ENCODE data around the gene SLC25A1.
"Not testable (repeated sequence)": the region's sequence is repeated elsewhere in the genome, so short reads cannot be mapped to it uniquely, and the experiment has no call there.

The SLC25A1 gene

GRCh38 chr22:19168088-19168890, 10.2 kb downstream of the SLC25A1 start:
- Histone ChIP-seq H3K4me1 (peaks cover 0 to 40% (median 33%) of the 10 kb centered on the region in 4 donors), H3K4me3 (no peak overlapping the region)
- no peak for TF ChIP-seq CTCF (IDR thresholded peaks at IDR 0.05)

DNA sequence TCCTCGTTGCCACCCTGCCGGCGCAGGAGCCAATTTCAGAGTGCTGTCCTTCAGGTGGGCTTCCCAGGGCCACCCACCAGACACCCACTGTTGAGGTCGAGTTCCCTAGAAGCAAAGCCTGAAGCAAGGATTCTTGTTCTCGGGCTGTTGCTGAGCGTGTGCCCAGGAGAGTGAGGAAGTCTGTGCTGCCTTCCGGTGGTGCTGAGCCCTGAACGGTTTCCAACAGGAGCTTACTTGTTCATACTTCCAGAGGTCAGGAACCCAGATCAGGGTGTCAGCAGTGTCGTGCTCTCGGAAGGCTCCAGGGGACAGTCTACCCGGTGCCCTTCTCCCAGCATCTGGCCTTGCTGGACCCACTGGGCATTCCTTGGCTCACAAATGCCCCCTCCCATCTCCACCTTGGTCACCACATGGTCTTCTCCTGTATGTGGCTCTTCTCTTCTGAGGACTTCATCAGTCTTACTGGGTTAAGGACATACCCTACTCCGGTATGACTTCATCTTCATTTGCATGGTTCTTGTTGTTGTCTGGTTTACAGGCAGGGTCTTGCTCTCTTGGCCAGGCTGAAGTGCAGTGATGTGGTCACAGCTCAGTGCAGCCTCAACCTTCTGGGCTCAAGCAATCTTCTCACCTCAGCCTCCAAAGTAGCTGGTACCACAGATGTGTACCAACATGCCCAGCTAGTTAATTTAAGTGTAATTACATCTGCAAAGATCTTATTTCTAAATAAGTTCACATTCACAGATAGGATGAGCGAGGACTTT, 11.2 kb downstream of the SLC25A1 start:
- peaks cover 0 to 59% of the 10 kb centered on the region in 2 donors for H3K27me3 ChIP-seq
- intact Hi-C loops (cut with DNase I; ENCODE audit: low total_unique reads), result no loop called here
- no peak for DNase-seq
- H3K4me1 ChIP-seq, result peaks cover 0 to 30% (median 24%) of the 10 kb centered on the region in 4 donors
- no peaks in the 10 kb centered on the region for H3K9me3 ChIP-seq
- TF ChIP-seq CTCF (IDR thresholded peaks at IDR 0.05), result no peak
- H3K27ac ChIP-seq, result no peak overlapping the region
- no peaks in the 10 kb centered on the region for H3K36me3 ChIP-seq
- no peak overlapping the region for H3K4me3 ChIP-seq

More at GRCh38 chr22:19168088-19168890, 10.2 kb downstream of the SLC25A1 start:
- Histone ChIP-seq H3K27me3 (peaks cover 0 to 54% of the 10 kb centered on the region in 2 donors), H3K9me3 (no peaks in the 10 kb centered on the region), H3K27ac (no peak overlapping the region), H3K36me3 (no peaks in the 10 kb centered on the region)
- intact Hi-C loops (cut with DNase I; ENCODE audit: low total_unique reads), result no loop called here
- DNase-seq, result no peak

GRCh38 chr22:19166421-19166820, 12.1 kb downstream of the SLC25A1 start:
- Histone ChIP-seq H3K27me3 (peaks cover 0 to 63% of the 10 kb centered on the region in 2 donors), H3K9me3 (no peaks in the 10 kb centered on the region), H3K27ac (no peak overlapping the region), H3K4me1 (peaks cover 0 to 24% (median 19%) of the 10 kb centered on the region in 4 donors), H3K4me3 (no peak overlapping the region), H3K36me3 (no peaks in the 10 kb centered on the region)
- intact Hi-C loops (cut with DNase I; ENCODE audit: low total_unique reads), result no loop called here
- no peak for TF ChIP-seq CTCF (IDR thresholded peaks at IDR 0.05)
- DNase-seq, result no peak

DNA sequence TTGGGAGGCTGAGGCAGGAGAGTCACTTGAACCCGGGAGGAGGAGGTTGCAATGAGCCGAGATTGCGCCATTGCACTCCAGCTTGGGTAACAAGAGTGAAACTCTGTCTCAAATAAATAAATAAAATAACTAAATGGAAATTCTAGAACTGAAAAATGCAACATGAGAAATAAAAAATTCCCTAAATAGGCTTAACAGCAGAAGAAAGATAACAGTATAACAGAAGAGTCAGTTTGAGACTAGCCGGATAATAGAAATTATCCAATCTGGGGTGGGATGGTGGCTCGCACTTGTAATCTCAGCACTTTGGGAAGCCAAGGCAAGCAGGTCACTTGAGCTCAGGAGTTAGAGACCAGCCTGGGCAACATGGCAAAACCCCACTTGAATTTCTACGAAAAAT, 14.1 kb downstream of the SLC25A1 start:
- H3K4me1 ChIP-seq, result peaks cover 0 to 8% (median 4%) of the 10 kb centered on the region in 4 donors
- H3K9me3 ChIP-seq, result no peaks in the 10 kb centered on the region
- H3K36me3 ChIP-seq, result no peaks in the 10 kb centered on the region
- DNase-seq, result no peak
- H3K27me3 ChIP-seq, result peaks cover 0 to 70% of the 10 kb centered on the region in 2 donors
- H3K27ac ChIP-seq, result no peak overlapping the region
- H3K4me3 ChIP-seq, result no peak overlapping the region
- intact Hi-C loops (cut with DNase I; ENCODE audit: low total_unique reads), result no loop called here
- no peak for TF ChIP-seq CTCF (IDR thresholded peaks at IDR 0.05)

- H3K27me3 ChIP-seq, result peaks cover 0 to 58% of the 10 kb centered on the region in 2 donors
- intact Hi-C loops (cut with DNase I; ENCODE audit: low total_unique reads); H3K4me3 ChIP-seq: not testable (repeated sequence)
Measured at GRCh38 chr22:19158649-19159048, 19.9 kb downstream of the SLC25A1 start.

DNA sequence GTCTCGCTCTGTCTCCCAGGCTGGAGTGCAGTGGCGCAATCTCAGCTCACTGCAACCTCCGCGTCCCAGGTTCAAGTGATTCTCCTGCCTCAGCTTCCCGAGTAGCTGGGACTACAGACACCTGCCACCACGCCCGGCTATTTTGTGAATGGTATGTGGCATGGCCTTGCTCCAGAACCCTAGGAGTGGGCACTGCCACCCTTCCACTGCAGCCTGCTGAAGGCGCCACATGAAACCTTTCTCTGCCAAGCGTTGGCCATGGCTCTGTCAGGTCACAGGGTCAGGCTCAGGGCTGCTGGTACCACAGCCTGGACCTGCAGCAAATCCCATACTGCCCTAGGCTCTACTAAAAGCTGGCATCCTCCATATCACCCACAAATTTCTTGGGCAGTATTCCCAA, 22.4 kb downstream of the SLC25A1 start:
- DNase-seq; H3K4me3 ChIP-seq; H3K36me3 ChIP-seq; intact Hi-C loops (cut with DNase I; ENCODE audit: low total_unique reads); H3K4me1 ChIP-seq; H3K9me3 ChIP-seq; H3K27ac ChIP-seq: not testable (repeated sequence)
- peaks cover 0 to 66% of the 10 kb centered on the region in 2 donors for H3K27me3 ChIP-seq

More at GRCh38 chr22:19158649-19159048, 19.9 kb downstream of the SLC25A1 start:
- not testable (repeated sequence) for H3K27ac ChIP-seq, DNase-seq, H3K9me3 ChIP-seq, H3K4me1 ChIP-seq, H3K36me3 ChIP-seq

Measured in tibial artery (tissue), 4 donors.